Measurements from ENCODE around the gene SLC26A2. TPM values are rescaled to one million over a fixed set of nuclear protein-coding genes. Genes with fewer than 3 reads are reported as not detected.

Gene SLC26A2
- total RNA-seq, 1 donor from 2014 or later, result 15.4 TPM

DNA sequence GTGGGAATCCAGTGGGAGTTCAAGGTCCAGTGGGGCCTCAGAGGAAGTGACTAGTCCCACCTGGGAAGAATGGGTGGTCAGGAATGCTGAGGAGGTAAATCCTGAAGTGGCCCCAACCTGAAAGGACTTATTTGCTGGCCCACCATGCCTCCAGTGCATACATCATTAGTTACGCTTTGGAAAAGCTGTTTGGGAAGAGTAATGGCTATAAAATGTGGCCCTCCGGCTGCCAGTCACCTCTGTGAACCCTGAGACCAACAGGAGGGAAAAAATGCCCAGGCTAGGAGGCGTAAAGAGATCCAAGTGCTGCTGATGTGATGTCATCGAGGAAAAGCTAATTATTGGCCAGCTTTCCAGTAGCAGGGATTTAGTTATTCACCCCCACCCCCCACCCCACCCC is 2.7 kb upstream of the SLC26A2 start:
- Mint-ChIP-seq H3K36me3 (no peaks in the 10 kb centered on the region), H3K27me3 (ENCODE audit: low read depth) (no peaks in the 10 kb centered on the region), H3K4me3 (no peak overlapping the region), H3K27ac (no peak overlapping the region), H3K4me1 (peaks cover 30% of the 10 kb centered on the region), H3K9me3 (no peaks in the 10 kb centered on the region)
- DNase-seq (ENCODE audit: low spot score in 2 of 2, unreplicated experiment in 2 of 2), result no peak
- TF ChIP-seq, protein P1, sequence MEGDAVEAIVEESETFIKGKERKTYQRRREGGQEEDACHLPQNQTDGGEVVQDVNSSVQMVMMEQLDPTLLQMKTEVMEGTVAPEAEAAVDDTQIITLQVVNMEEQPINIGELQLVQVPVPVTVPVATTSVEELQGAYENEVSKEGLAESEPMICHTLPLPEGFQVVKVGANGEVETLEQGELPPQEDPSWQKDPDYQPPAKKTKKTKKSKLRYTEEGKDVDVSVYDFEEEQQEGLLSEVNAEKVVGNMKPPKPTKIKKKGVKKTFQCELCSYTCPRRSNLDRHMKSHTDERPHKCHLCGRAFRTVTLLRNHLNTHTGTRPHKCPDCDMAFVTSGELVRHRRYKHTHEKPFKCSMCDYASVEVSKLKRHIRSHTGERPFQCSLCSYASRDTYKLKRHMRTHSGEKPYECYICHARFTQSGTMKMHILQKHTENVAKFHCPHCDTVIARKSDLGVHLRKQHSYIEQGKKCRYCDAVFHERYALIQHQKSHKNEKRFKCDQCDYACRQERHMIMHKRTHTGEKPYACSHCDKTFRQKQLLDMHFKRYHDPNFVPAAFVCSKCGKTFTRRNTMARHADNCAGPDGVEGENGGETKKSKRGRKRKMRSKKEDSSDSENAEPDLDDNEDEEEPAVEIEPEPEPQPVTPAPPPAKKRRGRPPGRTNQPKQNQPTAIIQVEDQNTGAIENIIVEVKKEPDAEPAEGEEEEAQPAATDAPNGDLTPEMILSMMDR (IDR thresholded peaks at IDR 0.05; ENCODE audit: unreplicated experiment), result no peak

DNA sequence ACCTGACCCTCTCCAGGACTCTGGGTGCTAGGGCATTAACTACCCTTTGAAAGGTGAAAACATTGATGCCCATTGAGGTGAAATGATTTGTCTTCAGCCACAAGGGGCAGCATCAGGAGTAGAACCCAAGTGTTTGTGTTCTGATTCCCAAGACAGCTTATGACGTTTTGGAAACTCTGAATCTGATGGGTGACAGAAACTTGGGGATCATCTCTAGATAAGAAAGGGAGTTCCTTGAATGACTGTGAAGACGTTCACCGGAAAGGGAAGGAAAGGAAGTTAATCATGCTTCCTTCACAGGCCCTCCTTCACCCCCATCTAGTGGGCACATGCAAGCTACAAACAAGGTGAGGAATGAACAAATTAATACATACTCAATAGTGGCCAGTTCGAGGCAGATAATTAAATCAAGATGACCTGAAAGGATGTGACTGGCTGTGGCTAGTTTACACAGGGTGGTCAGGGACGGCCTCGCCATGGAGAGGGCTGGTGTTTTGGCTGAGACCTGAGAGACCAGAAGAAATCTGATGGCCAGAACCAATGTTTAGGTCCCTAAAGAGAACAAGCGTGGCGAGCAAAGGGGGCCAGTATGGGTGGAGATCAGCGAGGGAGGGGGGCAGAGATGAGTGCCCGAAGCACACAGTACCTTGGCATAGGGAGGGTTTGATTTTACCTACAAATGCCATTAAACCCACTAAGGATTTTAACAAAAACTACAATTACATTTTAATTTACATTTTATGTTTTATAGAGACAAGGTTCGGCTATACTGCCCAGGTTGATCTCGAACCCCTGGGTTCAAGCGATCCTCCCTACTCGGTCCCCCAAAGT is 937 bp upstream of the SLC26A2 start:
- TF ChIP-seq, protein P1 (IDR thresholded peaks at IDR 0.05; ENCODE audit: unreplicated experiment), result peak; percentile 62
- Mint-ChIP-seq H3K27ac (peak overlapping the region; percentile 99), H3K36me3 (no peaks in the 10 kb centered on the region), H3K9me3 (no peaks in the 10 kb centered on the region), H3K4me3 (peak overlapping the region; percentile 86), H3K4me1 (peaks cover 21% of the 10 kb centered on the region), H3K27me3 (ENCODE audit: low read depth) (no peaks in the 10 kb centered on the region)
- DNase-seq (ENCODE audit: low spot score in 2 of 2, unreplicated experiment in 2 of 2), result no peak

DNA sequence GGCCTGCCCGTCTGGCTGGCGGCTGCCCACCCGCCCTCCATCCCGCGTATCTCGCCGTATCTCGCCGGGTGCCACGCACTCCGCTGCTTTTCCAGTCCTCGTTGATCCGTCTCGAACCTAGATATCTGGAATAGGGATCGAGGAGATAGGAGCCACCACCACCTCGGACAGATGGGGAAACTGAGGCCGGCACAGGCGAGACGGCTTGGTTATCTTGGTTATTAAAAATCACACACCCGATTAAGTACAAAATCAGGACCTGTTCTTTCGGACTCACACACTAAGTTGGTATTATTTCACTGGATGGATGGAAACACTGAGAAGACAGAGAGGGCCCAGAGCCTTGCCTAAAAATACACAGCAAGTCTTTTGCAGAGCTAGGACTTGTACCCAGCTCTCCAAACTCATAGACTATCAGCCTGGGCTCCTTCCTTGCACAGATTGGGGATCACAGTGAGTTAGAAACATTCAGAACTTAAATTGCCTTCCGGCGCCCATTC is 678 bp downstream of the SLC26A2 start:
- no peak overlapping the region for H3K27ac Mint-ChIP-seq
- peak overlapping the region; percentile 86 for H3K4me3 Mint-ChIP-seq
- H3K4me1 Mint-ChIP-seq, result peaks cover 21% of the 10 kb centered on the region
- DNase-seq (ENCODE audit: low spot score in 2 of 2, unreplicated experiment in 2 of 2), result no peak
- no peaks in the 10 kb centered on the region for H3K36me3 Mint-ChIP-seq
- H3K27me3 Mint-ChIP-seq (ENCODE audit: low read depth), result no peaks in the 10 kb centered on the region
- TF ChIP-seq, protein P1 (IDR thresholded peaks at IDR 0.05; ENCODE audit: unreplicated experiment), result no peak
- H3K9me3 Mint-ChIP-seq, result no peaks in the 10 kb centered on the region

DNA sequence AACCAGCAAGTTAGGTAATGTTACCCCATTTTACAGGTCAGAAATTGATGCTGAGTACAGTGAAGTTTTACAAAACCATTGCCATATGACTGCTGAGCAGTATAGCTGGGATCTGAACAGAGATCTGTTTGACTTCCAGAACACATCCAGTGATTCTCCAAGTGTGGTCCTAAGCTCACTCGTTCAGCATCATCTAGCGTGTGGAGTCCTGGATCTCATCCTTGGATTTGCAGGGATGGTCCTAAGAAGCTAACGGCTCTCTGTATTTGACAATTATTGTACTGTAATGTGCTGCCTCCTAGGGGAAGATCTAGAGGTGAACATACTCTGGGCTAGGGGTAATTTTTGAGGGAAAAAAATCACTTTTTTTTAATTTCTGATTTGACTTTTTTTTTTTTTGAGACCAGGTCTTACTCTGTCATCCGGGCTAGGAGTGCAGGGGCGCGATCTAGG is 1.4 kb downstream of the SLC26A2 start:
- Mint-ChIP-seq H3K4me1 (peaks cover 21% of the 10 kb centered on the region), H3K9me3 (no peaks in the 10 kb centered on the region), H3K4me3 (peak overlapping the region; percentile 86), H3K27ac (no peak overlapping the region), H3K36me3 (no peaks in the 10 kb centered on the region), H3K27me3 (ENCODE audit: low read depth) (no peaks in the 10 kb centered on the region)
- TF ChIP-seq, protein P1 (IDR thresholded peaks at IDR 0.05; ENCODE audit: unreplicated experiment), result peak; percentile 51
- no peak for DNase-seq (ENCODE audit: low spot score in 2 of 2, unreplicated experiment in 2 of 2)

DNA sequence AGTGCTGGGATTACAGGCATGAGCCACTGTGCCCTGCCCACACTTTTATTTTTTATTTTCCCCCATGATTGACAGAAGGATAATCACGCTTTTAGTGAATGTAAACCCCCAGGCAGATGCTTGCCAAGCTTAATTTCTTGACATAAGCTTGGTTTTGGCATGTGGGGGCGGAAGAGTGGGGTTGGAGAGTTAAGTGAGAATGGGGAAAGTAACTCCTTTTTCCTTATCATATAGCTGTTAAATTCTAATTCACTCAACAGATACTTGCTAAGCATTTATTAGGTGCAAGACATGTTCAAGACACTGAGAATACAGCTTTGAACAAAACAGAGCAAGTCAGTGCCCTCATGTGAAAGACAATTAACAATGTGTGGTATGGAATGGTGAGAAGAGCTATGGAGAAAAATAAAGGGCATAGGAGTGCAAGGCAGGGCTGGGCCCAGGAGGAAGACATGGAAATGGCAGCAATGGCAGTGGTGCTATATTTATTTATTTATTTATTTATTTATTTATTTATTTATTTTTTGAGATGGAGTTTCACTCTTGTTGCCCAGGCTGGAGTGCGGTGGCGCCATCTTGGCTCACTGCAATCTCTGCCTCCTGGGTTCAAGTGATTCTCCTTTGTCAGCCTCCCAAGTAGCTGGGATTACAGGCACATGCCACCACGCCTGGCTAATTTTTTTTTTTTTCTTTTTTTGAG is 2.2 kb downstream of the SLC26A2 start:
- Mint-ChIP-seq H3K27ac (no peak overlapping the region), H3K4me1 (peaks cover 21% of the 10 kb centered on the region), H3K4me3 (no peak overlapping the region), H3K9me3 (no peaks in the 10 kb centered on the region), H3K36me3 (no peaks in the 10 kb centered on the region), H3K27me3 (ENCODE audit: low read depth) (no peaks in the 10 kb centered on the region)
- no peak for DNase-seq (ENCODE audit: low spot score in 2 of 2, unreplicated experiment in 2 of 2)
- TF ChIP-seq, protein P1 (IDR thresholded peaks at IDR 0.05; ENCODE audit: unreplicated experiment), result no peak
